ENCODE results near the gene IGSF9B.

DNA sequence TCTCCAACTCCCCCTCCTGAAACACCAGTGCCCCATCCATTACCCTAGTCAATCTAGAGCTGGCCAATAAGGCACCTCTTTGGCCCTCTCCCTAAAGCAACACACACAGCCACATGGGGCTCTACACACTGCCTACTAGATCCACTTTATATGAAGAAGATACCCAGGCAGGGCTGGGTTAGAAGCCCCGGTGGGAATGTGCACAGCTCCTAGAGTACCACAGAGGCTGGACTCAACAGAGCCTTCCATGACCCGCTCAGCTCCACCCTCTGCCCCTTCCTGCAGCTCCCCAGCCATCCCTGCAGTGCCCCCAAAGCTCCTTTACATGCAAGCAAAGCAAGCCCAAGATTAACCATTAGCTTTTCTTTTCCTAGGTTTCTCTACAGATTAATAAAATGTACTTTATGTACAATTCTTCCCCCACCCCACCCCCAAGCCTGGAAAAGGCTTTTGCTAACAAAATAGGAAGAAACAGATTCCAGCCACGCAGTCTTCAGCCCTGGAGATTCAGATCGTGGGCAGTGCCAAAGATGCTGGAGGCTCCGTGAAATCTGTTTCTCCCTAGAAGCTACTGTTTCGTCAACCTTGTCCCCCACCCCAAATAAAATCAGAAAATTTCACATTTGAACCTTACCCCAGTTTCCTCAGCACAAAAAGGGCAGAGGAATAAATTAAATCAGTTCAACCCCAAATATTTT lies 51.8 kb downstream of the IGSF9B start:
- TF ChIP-seq POLR2A (IDR thresholded peaks at IDR 0.05) = no peak
- no peak for TF ChIP-seq POLR2AphosphoS5 (IDR thresholded peaks at IDR 0.05; ENCODE audit: insufficient read depth in 1 of 2, low read depth in 1 of 2)

Measured in vagina (tissue), 2 donors.